ENCODE data around the gene TTC1. TPM values are rescaled to one million over a fixed set of nuclear protein-coding genes. Genes with fewer than 3 reads are reported as not detected.

The TTC1 gene
- total and polyA plus RNA-seq, 9 of the 15 experiments (the other 6 are each of a cell fraction or from before 2014, with no cell fraction given) = 51.9 to 173 (median 87.7) TPM

DNA sequence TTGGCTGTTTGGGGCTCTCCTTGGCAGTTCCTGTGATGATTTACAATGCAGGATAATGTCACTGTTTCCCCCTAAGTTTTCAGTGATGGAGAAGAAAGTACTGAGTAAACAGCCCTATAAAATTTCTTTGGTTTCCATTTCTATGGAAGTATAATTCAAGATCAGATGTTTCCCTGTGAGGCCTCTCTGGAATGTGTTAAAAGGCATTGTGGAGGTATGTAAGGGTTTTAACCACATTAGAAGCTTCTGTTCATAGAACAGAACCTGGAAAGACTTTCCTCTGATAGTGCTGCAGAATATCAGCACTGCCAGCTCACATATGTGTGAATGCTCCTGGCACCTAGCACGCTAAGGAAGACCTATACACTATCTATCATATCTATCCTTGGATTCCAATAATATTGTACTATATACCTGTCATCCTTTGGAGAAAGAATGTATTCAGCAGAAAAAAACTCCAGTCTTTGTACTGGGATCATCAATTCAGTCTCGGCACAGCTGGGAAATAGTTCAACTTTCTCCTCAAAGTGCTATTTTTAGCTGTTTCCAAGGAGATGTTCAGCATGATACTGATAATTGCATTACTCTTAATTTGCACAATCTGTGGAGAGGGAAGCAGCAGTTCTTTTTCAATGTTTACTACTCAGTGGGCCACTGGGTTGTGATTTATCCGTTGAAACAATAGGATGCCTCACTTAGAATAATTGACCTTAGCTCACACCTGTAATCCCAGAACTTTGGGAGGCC, 21.9 kb downstream of the TTC1 start:
- intact Hi-C loops (cut with micrococcal nuclease) (no loop called here), in situ Hi-C loops (cut with MboI) (no loop called here)
- ChIA-PET POLR2A (interaction anchor here (0.6 kb wide), 2 partner anchors 282 to 334 kb away, joined by 3 read pairs; no protein-coding TSS in a partner anchor), CTCF (ENCODE audit: low intra/inter-chr PET ratio) (no interaction called here)
- Histone ChIP-seq H3K27ac (ENCODE audit: extremely low read depth, low read depth, low read length) (no peak overlapping the region), H3K79me2 (ENCODE audit: control insufficient read depth, insufficient read depth, low read length) (no peaks in the 10 kb centered on the region), H3K9me3 (replicated peaks; ENCODE audit: control insufficient read depth, insufficient read depth, low read depth, low read length) (no peaks in the 10 kb centered on the region), H4K20me1 (replicated peaks; ENCODE audit: control insufficient read depth, insufficient read depth, low read length) (no peaks in the 10 kb centered on the region), H3K4me2 (ENCODE audit: insufficient read depth, low read length) (no peak overlapping the region), H3K4me1 (replicated peaks in 1 of 2; ENCODE audit: control insufficient read depth in 2 of 2, insufficient read depth in 2 of 2, low read length in 2 of 2) (no peaks in the 10 kb centered on the region), H3K4me3 (no peak overlapping the region), H3K9me1 (ENCODE audit: control insufficient read depth, insufficient read depth, low read length) (no peaks in the 10 kb centered on the region), H3K36me3 (ENCODE audit: control insufficient read depth, insufficient read depth, low read length) (peaks cover 52% of the 10 kb centered on the region; the same call in 2 of the 3 replicates), H3K27me3 (ENCODE audit: control insufficient read depth in 2 of 2, insufficient read depth in 2 of 2, low read length in 2 of 2) (no peaks in the 10 kb centered on the region), H2AFZ (ENCODE audit: low read depth, low read length) (no peak overlapping the region), H3K9ac (ENCODE audit: insufficient read depth in 1 of 2, low read depth in 2 of 2, low read length in 2 of 2) (no peak overlapping the region)
- TF ChIP-seq, protein P1, sequence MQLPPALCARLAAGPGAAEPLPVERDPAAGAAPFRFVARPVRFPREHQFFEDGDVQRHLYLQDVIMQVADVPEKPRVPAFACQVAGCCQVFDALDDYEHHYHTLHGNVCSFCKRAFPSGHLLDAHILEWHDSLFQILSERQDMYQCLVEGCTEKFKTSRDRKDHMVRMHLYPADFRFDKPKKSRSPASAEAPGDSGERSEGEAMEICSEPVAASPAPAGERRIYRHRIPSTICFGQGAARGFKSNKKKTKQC (CRISPR knock-in tag; IDR thresholded peaks at IDR 0.05) = no peak
- no peak for TF ChIP-seq ASH1L (IDR thresholded peaks at IDR 0.05; ENCODE audit: borderline replicate concordance, low read depth, partially characterized antibody)
- no peak for TF ChIP-seq HDAC8 (tag; IDR thresholded peaks at IDR 0.05)
- TF ChIP-seq, protein P2, sequence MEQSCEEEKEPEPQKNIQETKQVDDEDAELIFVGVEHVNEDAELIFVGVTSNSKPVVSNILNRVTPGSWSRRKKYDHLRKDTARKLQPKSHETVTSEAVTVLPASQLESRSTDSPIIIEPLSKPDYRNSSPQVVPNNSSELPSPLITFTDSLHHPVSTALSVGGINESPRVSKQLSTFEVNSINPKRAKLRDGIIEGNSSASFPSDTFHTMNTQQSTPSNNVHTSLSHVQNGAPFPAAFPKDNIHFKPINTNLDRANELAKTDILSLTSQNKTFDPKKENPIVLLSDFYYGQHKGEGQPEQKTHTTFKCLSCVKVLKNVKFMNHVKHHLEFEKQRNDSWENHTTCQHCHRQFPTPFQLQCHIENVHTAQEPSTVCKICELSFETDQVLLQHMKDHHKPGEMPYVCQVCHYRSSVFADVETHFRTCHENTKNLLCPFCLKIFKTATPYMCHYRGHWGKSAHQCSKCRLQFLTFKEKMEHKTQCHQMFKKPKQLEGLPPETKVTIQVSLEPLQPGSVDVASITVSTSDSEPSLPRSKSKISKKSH (CRISPR knock-in tag; IDR thresholded peaks at IDR 0.05) = no peak
- no peak for TF ChIP-seq ZBTB1 (CRISPR knock-in tag; IDR thresholded peaks at IDR 0.05; ENCODE audit: borderline replicate concordance, low read depth)
- TF ChIP-seq, protein P3, sequence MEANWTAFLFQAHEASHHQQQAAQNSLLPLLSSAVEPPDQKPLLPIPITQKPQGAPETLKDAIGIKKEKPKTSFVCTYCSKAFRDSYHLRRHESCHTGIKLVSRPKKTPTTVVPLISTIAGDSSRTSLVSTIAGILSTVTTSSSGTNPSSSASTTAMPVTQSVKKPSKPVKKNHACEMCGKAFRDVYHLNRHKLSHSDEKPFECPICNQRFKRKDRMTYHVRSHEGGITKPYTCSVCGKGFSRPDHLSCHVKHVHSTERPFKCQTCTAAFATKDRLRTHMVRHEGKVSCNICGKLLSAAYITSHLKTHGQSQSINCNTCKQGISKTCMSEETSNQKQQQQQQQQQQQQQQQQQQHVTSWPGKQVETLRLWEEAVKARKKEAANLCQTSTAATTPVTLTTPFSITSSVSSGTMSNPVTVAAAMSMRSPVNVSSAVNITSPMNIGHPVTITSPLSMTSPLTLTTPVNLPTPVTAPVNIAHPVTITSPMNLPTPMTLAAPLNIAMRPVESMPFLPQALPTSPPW (CRISPR knock-in tag; IDR thresholded peaks at IDR 0.05) = no peak
- TF ChIP-seq CEBPB (tag; IDR thresholded peaks at IDR 0.05) = no peak
- 84% methylated on average over 3 of the region's 3 CpGs for WGBS (ENCODE audit: insufficient coverage, low coverage, missing lambda C conversion rate)
- no peak for DNase-seq (ENCODE audit: extremely low read depth in 1 of 4, low spot score in 3 of 4)
- BruUV-seq (replicated peaks) = no TSS peak
- no peak for FAIRE-seq
- no peak for ATAC-seq

Data from K562 (cell line).